ENCODE data around the gene CACNB4.
"Not testable (repeated sequence)": the region's sequence is repeated elsewhere in the genome, so short reads cannot be mapped to it uniquely, and the experiment has no call there.

GRCh38 chr2:151875631-151876030, 223.2 kb downstream of the CACNB4 start:
- TF ChIP-seq POLR2A, CTCF, POLR2AphosphoS5 (IDR thresholded peaks at IDR 0.05): not testable (repeated sequence)

Measured in breast epithelium (tissue), 3 donors.